K562 (cell line): ENCODE results near the gene CAST.

Experiments
- CREB1 ChIP-seq, 2 experiments: sonication (generic) in 1 of 2; formaldehyde crosslinking in 1 of 2; IDR thresholded peaks; 2 replicates each; pipeline versions ENCODE4 v1.6.1 to v1.8.0; 2012 to 2022; ENCODE audit warnings: inconsistent platforms in 1 of 2, mild to moderate bottlenecking in 1 of 2, missing genetic modification reagents in 1 of 2, moderate library complexity in 1 of 2
- E2F1 ChIP-seq: sonication (generic); formaldehyde crosslinking; IDR thresholded peaks from 2 replicates; pipeline ENCODE4 v1.8.1; 2023; ENCODE audit warnings: mild to moderate bottlenecking, missing genetic modification reagents, moderate library complexity
- HNRNPUL1 ChIP-seq: fragments of 200-400 bp; formaldehyde crosslinking; IDR thresholded peaks from 2 replicates; pipeline ENCODE4 v1.6.1; 2017; ENCODE audit warnings: low read length
- MYC ChIP-seq, 2 experiments: fragments of 250-450 bp in 1 of 2; sonication (Bioruptor Pico) in 1 of 2; IDR thresholded peaks; 2 replicates each; pipeline versions ENCODE4 v1.5.1 to v1.6.1; 2012 to 2021; ENCODE audit warnings: low read depth in 2 of 2, borderline replicate concordance in 1 of 2, improper control_type of control experiment in 1 of 2, low read length in 1 of 2, mild to moderate bottlenecking in 1 of 2, moderate library complexity in 1 of 2
- POLR2A ChIP-seq: fragments of 450-650 bp; conservative IDR thresholded peaks from 2 replicates; pipeline ENCODE4 v1.6.1; 2016
- RAD51 ChIP-seq: fragments of 450-650 bp; IDR thresholded peaks from 2 replicates; pipeline ENCODE4 v1.7.1; 2016; ENCODE audit warnings: low read depth, mild to moderate bottlenecking, borderline replicate concordance
- TAF1 ChIP-seq: IDR thresholded peaks from 2 replicates; pipeline ENCODE4 v1.6.1; 2011; ENCODE audit warnings: mild to moderate bottlenecking, low read length, moderate library complexity; ENCODE audit not compliant: insufficient read depth, control insufficient read depth, severe bottlenecking; ENCODE audit errors: extremely low read depth
- UBTF ChIP-seq, 2 experiments: IDR thresholded peaks; 2 replicates each; pipeline ENCODE4 v1.6.1; 2012; ENCODE audit warnings: improper control_type of control experiment in 2 of 2, low read depth in 2 of 2, low read length in 2 of 2, borderline replicate concordance in 1 of 2
- USF2 ChIP-seq: sonication (generic); formaldehyde crosslinking; IDR thresholded peaks from 2 replicates; pipeline ENCODE4 v1.5.0; 2020; ENCODE audit warnings: missing genetic modification reagents
- ZNF431 ChIP-seq: sonication (generic); formaldehyde crosslinking; IDR thresholded peaks from 2 replicates; pipeline ENCODE4 v1.8.0; 2022; ENCODE audit warnings: mild to moderate bottlenecking, missing genetic modification reagents
- TF ChIP-seq, protein P1 (sequence below), 3 experiments: IDR thresholded peaks in 2 of 3; conservative IDR thresholded peaks in 1 of 3; 2 replicates each; pipeline ENCODE4 v1.5.1; 2011 to 2012; ENCODE audit warnings: low read length in 3 of 3, mild to moderate bottlenecking in 3 of 3, control low read depth in 2 of 3, improper control_type of control experiment in 1 of 3, inconsistent platforms in 1 of 3, low read depth in 1 of 3, mixed read lengths in 1 of 3, moderate library complexity in 1 of 3; ENCODE audit not compliant: insufficient read depth in 2 of 3

DNA sequence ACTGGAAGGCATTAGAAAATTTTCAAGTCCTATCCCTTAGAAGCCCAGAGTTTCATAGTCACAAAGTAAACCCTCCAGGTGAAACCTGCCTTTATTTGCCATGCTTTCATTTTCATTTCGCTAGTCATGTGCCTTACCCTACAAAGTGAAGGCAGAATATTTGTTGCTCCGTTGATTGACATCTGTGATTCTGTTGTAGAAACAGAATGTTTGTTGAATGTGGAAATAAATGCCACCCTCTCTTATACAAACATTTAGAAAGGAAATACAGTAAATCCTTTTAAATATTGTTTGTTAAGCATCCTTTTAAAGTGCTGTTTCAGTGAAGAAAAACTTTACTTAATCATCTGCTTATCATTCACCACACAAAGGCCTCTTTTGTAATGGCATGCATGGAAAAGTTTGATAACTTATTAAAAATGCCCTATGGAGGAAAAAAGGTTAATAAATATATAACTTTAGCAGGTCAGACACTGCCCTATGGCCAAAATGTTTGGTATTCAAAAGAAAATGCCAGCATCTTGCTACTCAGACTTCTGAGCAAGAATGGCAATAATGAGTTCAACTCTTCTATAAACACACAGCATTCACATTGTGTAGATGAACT is 34.3 kb upstream of the CAST start:
- no peak for TF ChIP-seq USF2 (CRISPR knock-in tag)
- no peak for TF ChIP-seq HNRNPUL1
- no peak for TF ChIP-seq ZNF431 (CRISPR knock-in tag)
- no peak for TF ChIP-seq RAD51
- TF ChIP-seq, protein P1, sequence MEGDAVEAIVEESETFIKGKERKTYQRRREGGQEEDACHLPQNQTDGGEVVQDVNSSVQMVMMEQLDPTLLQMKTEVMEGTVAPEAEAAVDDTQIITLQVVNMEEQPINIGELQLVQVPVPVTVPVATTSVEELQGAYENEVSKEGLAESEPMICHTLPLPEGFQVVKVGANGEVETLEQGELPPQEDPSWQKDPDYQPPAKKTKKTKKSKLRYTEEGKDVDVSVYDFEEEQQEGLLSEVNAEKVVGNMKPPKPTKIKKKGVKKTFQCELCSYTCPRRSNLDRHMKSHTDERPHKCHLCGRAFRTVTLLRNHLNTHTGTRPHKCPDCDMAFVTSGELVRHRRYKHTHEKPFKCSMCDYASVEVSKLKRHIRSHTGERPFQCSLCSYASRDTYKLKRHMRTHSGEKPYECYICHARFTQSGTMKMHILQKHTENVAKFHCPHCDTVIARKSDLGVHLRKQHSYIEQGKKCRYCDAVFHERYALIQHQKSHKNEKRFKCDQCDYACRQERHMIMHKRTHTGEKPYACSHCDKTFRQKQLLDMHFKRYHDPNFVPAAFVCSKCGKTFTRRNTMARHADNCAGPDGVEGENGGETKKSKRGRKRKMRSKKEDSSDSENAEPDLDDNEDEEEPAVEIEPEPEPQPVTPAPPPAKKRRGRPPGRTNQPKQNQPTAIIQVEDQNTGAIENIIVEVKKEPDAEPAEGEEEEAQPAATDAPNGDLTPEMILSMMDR (IDR thresholded peaks at IDR 0.05 in 2 of 3, conservative IDR thresholded peaks at IDR 0.05 in 1 of 3; ENCODE audit: insufficient read depth in 2 of 3, low read depth in 1 of 3, low read length in 3 of 3): no peak
- no peak for TF ChIP-seq TAF1
- no peak for TF ChIP-seq UBTF (IDR thresholded peaks at IDR 0.05; ENCODE audit: borderline replicate concordance in 1 of 2, low read depth in 2 of 2, low read length in 2 of 2)
- no peak for TF ChIP-seq CREB1 (IDR thresholded peaks at IDR 0.05)
- no peak for TF ChIP-seq CREB1 (CRISPR knock-in tag; IDR thresholded peaks at IDR 0.05)
- no peak for TF ChIP-seq MYC (IDR thresholded peaks at IDR 0.05; ENCODE audit: low read depth, low read length)
- TF ChIP-seq MYC (CRISPR knock-in tag; IDR thresholded peaks at IDR 0.05; ENCODE audit: borderline replicate concordance, low read depth): no peak
- no peak for TF ChIP-seq E2F1
- TF ChIP-seq POLR2A: no peak
